ENCODE results near the gene ODAD4.

DNA sequence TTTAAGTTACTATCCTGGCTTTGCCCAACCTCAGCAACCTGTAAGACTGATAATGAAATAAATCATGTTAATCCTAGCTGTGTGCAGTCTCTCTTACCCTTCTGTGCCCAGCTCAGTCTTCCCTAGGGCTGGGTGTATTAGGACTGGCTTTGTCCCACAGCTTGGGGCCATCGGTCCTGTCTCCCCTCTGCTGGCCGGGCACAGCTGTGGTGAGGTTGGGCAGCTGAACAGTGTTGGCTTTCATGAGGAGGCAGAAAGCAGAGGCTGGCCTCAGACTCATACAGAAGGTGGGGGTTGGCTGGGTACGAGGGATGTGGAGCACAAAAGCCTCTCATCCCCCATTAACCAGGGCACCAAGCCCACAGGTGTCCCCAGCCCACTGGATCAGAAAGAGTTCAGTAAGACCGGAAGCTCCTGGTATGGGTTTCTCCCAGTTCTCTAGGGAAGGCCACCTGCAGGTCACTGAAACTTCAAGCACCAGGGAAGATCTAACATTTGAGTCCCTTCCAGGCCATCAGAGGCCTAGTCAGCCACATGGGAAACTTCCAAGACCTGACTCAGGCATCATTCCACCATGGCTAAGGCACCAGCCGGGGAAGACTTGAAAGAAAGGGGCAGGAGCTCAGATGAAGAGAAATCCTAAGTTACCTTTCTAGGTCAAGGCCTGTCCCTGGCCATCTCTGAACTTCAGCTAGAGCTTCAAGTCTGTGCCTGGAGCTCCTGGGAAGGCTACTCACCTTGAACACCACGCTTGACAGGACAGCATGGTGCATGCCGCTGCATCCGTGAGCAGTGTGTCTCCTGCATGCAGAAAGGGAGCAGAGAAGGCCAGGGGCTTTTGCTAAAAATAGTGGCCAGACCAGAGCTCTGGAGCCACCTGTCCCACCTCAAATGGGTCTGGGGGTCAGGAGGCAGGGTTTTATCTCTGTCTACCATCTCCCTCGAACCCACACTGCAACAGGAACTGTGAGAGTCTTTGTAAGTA lies 45.0 kb downstream of the ODAD4 start:
- TF ChIP-seq CTCF (IDR thresholded peaks at IDR 0.05) (no peak), POLR2AphosphoS5 (IDR thresholded peaks at IDR 0.05; ENCODE audit: low read depth, low read length) (no peak; the same call in 1 of the 2 replicates)

Data from Panc1 (cell line).